Stimulated activated CD4-positive, alpha-beta T cell treated with anti-CD3 and anti-CD28 coated beads, TNF-alpha, amount 100 ng/mL, for 1 hour (primary cell): ENCODE data around the gene SLC37A1.

Source experiments
- DNase-seq, 3 donors: peaks; one replicate each; pipeline ENCODE4 v3.0.0-alpha.2; 2020; ENCODE audit warnings: low read depth in 3 of 3, low spot score in 1 of 3

SLC37A1 gene

DNA sequence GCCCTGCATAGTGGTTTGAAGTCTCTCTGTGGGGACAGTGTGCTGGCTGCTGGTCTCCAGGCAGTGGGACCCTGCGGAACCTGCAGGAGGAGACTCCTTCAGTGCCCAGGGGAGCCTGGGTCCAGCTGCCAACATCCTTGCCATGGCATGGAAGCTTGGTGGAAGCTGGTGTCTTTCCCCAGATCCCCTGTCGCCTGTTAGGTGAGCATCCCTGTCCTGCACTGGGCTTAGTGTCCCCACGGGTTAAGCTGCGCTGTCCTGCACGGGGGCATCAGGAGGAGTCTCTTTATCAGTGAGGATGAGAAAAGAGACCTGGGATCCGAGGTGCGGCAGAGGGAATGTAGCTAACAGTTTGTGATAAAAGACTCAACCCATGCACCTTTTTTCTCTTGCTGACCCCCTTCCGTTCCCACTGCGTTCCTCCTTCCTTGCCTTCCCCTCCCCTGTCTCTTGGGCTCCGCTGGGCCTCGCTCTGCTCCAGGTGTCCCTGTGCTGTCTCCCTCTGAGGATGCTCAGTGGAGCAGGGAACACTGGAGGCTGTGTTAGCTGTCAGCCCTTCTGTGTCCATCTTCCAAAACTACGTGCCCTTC, 59.3 kb downstream of the SLC37A1 start:
- no peak for DNase-seq

DNA sequence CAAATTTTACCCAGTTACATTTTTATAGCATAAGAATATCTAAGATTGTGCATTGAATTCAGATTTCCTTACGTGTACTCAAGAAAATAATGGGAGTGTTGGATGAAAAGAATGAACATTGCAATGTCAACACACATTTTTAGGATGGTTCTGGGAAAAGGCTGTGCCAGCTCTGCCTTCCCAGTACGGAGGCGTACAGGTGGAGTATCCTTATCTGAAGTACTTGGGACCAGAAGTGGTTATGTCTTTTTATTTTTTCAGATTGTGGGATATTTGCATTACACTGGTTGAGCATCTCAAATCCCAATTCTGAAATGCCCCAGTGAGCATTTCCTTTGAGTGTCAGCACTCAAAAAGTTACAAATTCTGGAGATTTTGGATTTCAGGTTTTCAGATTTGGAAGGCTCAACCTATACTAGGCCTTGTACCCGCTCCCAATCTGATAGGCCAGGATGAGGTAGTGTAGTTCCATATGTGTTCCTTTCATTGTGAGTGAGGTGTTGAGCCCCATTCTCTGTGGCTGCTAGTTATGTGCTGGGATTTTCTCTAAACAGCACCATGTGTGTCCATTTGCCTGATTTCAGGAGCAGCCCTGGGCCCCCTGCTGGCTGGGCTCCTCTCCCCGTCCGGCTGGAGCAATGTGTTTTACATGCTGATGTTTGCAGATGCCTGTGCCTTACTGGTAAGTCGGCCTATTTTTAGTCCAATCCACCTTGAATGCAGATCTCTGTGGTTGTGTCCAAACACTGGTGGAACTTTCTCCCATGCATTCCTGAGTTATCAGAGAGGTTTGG, 60.8 kb downstream of the SLC37A1 start:
- DNase-seq: no peak

DNA sequence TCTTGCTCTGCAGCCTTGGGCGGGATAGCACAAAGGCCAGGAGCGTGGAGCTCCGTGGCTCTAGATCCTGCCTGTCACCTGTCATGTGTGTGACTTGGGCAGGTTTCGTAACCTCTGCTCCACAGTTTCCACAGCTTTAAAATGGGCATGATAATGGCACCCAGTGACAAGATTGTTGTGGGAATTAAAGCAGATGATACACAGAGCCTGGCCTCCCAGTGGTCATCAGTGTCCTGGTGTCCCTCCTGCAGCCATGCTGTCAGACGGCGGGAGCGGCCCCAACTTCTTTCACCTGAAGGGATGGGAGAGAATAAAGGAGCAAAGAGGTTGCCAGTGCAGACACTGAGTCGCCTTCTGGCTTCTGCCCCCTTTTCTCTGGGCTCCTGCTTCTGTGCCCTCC, 61.5 kb downstream of the SLC37A1 start:
- DNase-seq: no peak

- no peak for DNase-seq
Observed at GRCh38 chr21:42576639-42577038, 63.0 kb downstream of the SLC37A1 start.

DNA sequence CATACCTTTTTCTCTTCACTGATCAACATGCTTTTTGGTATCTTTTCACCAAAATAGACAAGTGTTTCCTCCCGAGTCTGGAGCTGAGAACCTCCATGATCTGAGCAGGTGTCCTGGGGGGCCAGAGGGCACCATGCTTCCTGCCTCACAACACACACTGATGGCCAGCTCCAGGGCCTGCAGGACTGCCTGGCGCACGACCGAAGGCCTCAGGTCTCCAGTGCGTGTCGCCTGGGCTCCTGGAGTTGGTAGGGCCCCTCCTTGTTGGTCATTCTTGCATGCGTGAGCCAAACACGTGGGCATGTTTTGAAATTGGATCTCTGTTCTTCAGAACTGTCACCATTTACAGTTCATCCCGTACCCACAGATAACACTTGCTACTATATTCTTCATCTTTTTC, 64.4 kb downstream of the SLC37A1 start:
- no peak for DNase-seq

- DNase-seq: no peak
Observed at GRCh38 chr21:42578761-42579415, 65.2 kb downstream of the SLC37A1 start.

DNA sequence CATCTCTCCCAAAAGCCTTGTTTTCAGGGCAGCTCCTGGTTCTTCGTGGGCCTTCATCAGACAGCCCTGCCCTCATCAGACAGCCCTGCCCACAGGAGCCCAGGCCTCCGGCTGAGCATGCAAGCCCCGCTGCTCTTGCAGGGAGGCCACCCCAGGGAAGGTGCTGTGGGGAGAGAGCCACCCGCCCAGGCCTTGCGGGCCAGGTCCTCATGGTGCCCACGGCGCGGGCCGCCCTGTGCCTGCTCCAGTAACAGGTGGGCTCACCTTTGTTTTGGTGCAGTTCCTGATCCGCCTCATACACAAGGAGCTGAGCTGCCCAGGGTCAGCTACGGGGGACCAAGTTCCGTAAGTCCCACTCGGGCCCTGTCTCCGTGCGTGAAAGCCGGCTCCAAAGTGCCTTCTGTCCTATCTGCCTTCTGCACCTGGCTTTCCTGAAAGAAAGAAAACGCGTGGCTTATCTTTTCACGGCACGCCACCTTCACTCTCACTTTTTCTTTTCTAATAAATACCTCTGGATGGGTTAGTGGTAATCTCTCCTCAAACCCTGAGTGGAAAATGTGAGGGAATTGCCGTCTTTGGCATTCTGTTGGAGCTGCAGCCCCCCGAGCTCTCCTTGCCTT, 65.9 kb downstream of the SLC37A1 start:
- no peak for DNase-seq

DNA sequence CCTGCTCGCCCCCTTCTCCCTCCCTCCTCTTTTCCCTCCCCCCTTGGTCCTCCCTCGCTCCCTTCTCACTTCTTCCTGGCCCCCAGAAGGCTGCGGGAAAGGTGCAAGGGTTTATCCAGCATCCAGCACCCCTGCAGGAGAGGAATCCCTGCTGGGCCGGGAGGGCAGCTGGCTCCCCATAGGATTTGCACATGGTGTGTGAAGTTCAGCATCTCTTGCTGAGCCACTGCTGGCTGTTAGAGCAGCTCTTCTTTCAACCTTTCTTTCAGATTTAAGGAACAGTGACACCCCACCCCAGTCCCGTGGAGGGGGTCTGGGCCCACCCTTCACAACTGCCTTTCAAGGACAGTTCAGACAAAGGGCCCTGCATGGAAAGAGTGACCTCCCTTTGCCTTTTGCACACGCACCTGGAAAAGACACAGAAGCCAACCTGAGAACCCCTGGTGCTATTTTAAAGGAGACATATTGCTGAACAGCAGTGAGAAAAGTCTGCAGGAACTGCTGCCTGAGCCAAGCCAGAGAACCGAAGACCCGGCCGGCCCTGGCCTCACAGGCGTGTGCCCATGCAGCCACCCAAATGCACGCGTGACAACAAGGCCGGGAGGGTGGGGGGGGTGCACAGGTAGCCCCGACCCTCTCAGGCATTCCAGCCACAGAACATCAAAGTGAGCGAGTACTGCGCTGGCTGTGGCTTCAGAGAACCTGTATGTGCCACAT, 66.6 kb downstream of the SLC37A1 start:
- DNase-seq: no peak

- DNase-seq: no peak
Observed at GRCh38 chr21:42580793-42581321, 67.2 kb downstream of the SLC37A1 start.

DNA sequence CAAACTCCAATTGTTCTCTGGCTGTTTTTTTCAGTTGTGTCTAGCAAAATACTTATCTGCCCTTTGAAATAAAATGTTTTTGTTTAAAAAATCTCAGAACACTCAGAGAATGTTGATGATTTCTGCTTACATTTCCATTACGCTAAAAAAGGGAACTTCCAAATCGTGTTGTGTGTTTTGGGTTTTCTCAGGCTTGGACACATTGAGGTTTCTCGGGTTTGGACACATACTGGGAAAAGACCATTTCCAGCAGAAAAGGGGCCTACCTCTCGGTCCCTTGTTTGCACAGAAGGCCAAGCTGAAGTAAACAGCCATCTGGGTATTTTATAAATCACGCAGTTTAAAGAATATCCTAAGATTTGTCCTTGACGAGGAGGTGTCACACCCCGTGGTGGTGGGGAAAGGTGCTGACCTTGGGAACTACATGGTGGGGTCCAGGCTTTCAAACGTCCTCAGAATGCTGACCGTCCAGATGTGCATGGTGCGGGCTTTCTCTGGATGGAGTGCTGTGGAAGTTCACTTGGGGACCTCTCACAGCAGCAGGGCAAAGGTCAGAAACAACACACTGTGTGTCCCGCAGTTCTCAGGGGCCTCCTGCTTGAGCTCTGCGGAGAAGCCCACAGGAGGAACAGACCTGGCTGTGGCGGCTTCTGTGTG, 67.8 kb downstream of the SLC37A1 start:
- no peak for DNase-seq

DNA sequence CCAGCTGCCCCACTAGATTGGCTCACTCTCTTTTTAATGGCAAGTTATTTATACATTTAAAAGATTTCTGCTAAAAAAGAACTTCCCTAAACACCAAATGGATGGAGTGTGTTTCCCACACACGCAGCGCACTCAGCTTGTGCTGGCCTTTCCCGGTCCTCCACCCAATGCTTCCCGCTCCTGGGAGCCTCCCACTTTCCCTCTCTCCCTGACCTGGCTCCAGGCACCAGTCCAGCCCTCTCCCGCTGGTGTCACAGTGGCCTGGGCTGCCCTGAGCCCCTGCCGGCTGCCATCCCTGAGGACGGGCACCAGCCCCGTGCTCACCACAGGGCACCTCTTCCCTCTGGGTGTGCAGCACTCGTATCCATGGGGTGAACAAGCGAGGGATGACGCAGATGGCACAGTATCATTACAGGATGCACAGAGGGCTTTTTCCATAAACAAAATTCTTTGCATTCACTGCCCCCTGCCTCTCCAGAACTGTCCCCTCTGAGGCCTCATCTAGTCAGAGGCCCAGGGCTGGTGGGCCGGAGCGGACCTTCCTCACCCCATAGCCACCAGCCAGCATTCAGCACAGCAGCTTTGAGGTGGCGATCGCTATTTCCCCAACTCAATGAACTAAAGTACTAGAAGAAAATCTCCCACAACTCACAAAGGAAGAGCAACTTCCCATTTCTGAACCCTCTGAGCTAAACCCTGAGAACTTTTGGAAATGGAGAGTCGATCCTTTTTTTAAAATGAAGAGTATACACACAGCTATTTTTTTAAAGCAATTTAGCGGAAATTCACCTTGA, 68.5 kb downstream of the SLC37A1 start:
- DNase-seq: no peak

- no peak for DNase-seq
Observed at GRCh38 chr21:42582787-42583476, 69.3 kb downstream of the SLC37A1 start.

- DNase-seq: no peak
Observed at GRCh38 chr21:42583477-42584295, 70.0 kb downstream of the SLC37A1 start.

GRCh38 chr21:42584296-42584641, 70.6 kb downstream of the SLC37A1 start:
- DNase-seq: no peak

- DNase-seq: no peak
Observed at GRCh38 chr21:42585881-42586280, 72.2 kb downstream of the SLC37A1 start.

- no peak for DNase-seq
Observed at GRCh38 chr21:42586406-42586805, 72.8 kb downstream of the SLC37A1 start.

DNA sequence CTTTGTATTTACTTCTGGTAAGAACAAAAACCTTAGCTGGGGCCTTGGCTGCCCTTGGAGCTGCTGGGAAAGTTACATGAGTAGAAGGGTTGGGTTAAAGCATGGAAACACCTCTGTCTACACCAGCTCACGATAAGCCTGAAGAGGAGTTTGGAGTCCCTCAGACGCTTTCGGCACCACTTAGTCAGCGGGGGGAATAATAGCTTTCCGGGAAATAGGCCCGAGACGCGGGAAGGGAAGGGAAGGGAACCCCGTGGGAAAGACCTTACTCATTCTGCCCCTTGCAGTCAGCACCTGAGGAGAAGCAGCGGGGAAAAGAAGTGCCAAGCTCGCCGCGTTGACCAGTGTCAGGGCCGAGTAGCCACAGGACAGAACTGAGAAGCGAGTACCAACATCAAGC, 73.4 kb downstream of the SLC37A1 start:
- no peak for DNase-seq

DNA sequence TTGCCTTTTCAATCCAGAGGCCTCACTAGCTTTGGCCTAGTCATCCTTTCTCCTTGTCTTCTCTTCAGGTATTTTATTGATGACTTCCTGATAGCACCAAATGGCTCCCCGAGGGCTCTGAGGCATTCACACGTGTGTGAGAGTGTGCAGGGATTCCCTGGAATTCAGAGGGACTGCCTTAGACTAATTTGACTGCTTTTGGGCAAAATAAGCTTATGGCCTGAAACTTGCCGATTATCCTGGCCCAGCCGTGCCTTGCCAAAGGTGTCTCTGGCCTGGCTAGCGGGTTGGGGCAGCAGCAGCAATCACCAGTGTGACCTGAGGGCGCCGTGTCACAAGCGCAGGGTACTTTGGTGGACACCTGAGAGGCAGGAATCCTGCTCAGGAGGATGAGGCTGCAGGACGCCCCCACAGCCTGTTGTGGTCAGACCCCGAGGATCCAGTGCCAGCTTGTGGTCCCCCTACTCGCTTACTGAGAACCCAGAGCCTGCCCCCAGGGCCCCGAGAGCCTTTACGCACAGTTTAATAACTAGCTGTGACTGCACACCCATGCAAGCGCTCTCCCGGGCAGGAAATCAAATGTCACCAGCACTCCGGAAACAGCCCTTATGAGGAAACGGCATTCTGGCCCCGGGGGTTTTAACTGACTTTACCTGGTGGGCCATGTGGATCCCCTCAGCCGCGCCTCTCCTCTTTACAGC, 76.9 kb downstream of the SLC37A1 start:
- no peak for DNase-seq
